Loucy (cell line): ENCODE measurements around the gene IL24.

Experiments used
- H2AFZ ChIP-seq: fragments of 200-600 bp; sonication (generic); 2 replicates; pipeline ENCODE4 v1.6.0; 2016; ENCODE audit warnings: antibody characterized with exemption, mild to moderate bottlenecking, low read length, moderate library complexity
- H3F3A ChIP-seq: fragments of 200-600 bp; 2 replicates; pipeline ENCODE4 v1.6.0; 2016; ENCODE audit warnings: antibody characterized with exemption, low read depth, mild to moderate bottlenecking
- H3K27me3 ChIP-seq: fragments of 200-600 bp; sonication (generic); 2 replicates; pipeline ENCODE4 v1.6.1; 2014; ENCODE audit warnings: low read length, mild to moderate bottlenecking; ENCODE audit not compliant: insufficient read depth, poor library complexity, severe bottlenecking
- H3K36me3 ChIP-seq: fragments of 200-600 bp; sonication (generic); 2 replicates; pipeline ENCODE4 v1.6.1; 2016; ENCODE audit warnings: low read length; ENCODE audit not compliant: insufficient read depth
- H3K4me1 ChIP-seq: fragments of 200-600 bp; sonication (generic); 2 replicates; pipeline ENCODE4 v1.5.1; 2014; ENCODE audit warnings: low read length, mild to moderate bottlenecking; ENCODE audit not compliant: insufficient read depth, poor library complexity, severe bottlenecking
- H3K4me2 ChIP-seq: fragments of 200-600 bp; sonication (generic); 2 replicates; pipeline ENCODE4 v1.6.0; 2014; ENCODE audit warnings: antibody characterized with exemption, low read length, low read depth, mild to moderate bottlenecking; ENCODE audit not compliant: poor library complexity, severe bottlenecking
- H3K4me3 ChIP-seq: fragments of 200-600 bp; sonication (generic); 2 replicates; pipeline ENCODE4 v1.5.1; 2014; ENCODE audit warnings: low read length, mild to moderate bottlenecking, mixed read lengths; ENCODE audit not compliant: poor library complexity, severe bottlenecking
- H3K79me2 ChIP-seq: fragments of 200-600 bp; sonication (generic); 2 replicates; pipeline ENCODE4 v1.6.1; 2014; ENCODE audit warnings: low read length; ENCODE audit not compliant: insufficient read depth
- H3K9ac ChIP-seq: fragments of 200-600 bp; sonication (generic); 2 replicates; pipeline ENCODE4 v1.6.0; 2014; ENCODE audit warnings: mild to moderate bottlenecking, low read depth, low read length, moderate library complexity; ENCODE audit not compliant: poor library complexity, severe bottlenecking
- H3K9me2 ChIP-seq: fragments of 200-600 bp; sonication (generic); replicated peaks from 2 replicates; pipeline ENCODE4 v1.6.1; 2016; ENCODE audit warnings: low read depth, low read length, mixed read lengths
- H3K9me3 ChIP-seq: fragments of 200-600 bp; sonication (generic); 2 replicates; pipeline ENCODE4 v1.6.1; 2014; ENCODE audit warnings: mild to moderate bottlenecking, antibody characterized with exemption, low read length, low read depth; ENCODE audit not compliant: insufficient read depth
- H4K20me1 ChIP-seq: fragments of 200-600 bp; sonication (generic); 2 replicates; pipeline ENCODE4 v1.6.0; 2014; ENCODE audit warnings: antibody characterized with exemption, low read length, mild to moderate bottlenecking; ENCODE audit not compliant: insufficient read depth, poor library complexity, severe bottlenecking
- CTCF ChIP-seq: fragments of 200-600 bp; sonication (generic); conservative IDR thresholded peaks from 2 replicates; pipeline ENCODE4 v1.5.1; 2014; ENCODE audit warnings: mild to moderate bottlenecking, antibody characterized with exemption, low read length
- EZH2phosphoT487 ChIP-seq: fragments of 200-600 bp; IDR thresholded peaks from 2 replicates; pipeline ENCODE4 v1.6.1; 2018; ENCODE audit warnings: antibody characterized with exemption, mild to moderate bottlenecking, moderate library complexity, borderline replicate concordance

IL24 gene

GRCh38 chr1:206868264-206868663 is 29.0 kb upstream of the IL24 start:
- no peaks in the 10 kb centered on the region for H4K20me1 ChIP-seq
- TF ChIP-seq EZH2phosphoT487 (no peak), CTCF (no peak)
- H3K9me2 ChIP-seq = no peaks in the 10 kb centered on the region
- H2AFZ ChIP-seq = no peak overlapping the region
- no peaks in the 10 kb centered on the region for H3K27me3 ChIP-seq
- no peaks in the 10 kb centered on the region for H3K9me3 ChIP-seq
- no peak overlapping the region for H3K4me2 ChIP-seq
- no peak overlapping the region for H3K4me3 ChIP-seq
- H3K36me3 ChIP-seq = no peaks in the 10 kb centered on the region
- no peak overlapping the region for H3K9ac ChIP-seq
- H3K79me2 ChIP-seq = no peaks in the 10 kb centered on the region
- H3F3A ChIP-seq = no peaks in the 10 kb centered on the region
- no peaks in the 10 kb centered on the region for H3K4me1 ChIP-seq

- Histone ChIP-seq H3K4me3 (no peak overlapping the region), H3F3A (no peaks in the 10 kb centered on the region), H3K9me3 (peaks cover 4% of the 10 kb centered on the region; the same call in 1 of the 2 replicates), H3K4me2 (no peak overlapping the region), H3K4me1 (no peaks in the 10 kb centered on the region), H3K9ac (no peak overlapping the region), H3K27me3 (no peaks in the 10 kb centered on the region), H3K79me2 (no peaks in the 10 kb centered on the region), H3K9me2 (no peaks in the 10 kb centered on the region), H4K20me1 (no peaks in the 10 kb centered on the region), H2AFZ (no peak overlapping the region), H3K36me3 (no peaks in the 10 kb centered on the region)
- TF ChIP-seq EZH2phosphoT487 = no peak
- no peak for TF ChIP-seq CTCF
Measured at GRCh38 chr1:206872139-206872538, 25.1 kb upstream of the IL24 start.

GRCh38 chr1:206873603-206874188 is 23.5 kb upstream of the IL24 start:
- Histone ChIP-seq H3K27me3 (no peaks in the 10 kb centered on the region), H3K9me2 (no peaks in the 10 kb centered on the region), H3K4me1 (no peaks in the 10 kb centered on the region), H3K9ac (no peak overlapping the region), H4K20me1 (no peaks in the 10 kb centered on the region), H2AFZ (no peak overlapping the region), H3K79me2 (no peaks in the 10 kb centered on the region), H3F3A (no peaks in the 10 kb centered on the region), H3K4me2 (no peak overlapping the region), H3K4me3 (no peak overlapping the region), H3K9me3 (peaks cover 19% of the 10 kb centered on the region; the same call in 1 of the 2 replicates), H3K36me3 (no peaks in the 10 kb centered on the region)
- TF ChIP-seq CTCF (no peak), EZH2phosphoT487 (no peak)
